GM18520 (cell line): ENCODE data around the gene DAB1.

Experiments
- ATAC-seq: cut with Tn5 transposase; IDR thresholded peaks from one replicate; pipeline ENCODE4 v1.9.1; 2021; ENCODE audit not compliant: unreplicated experiment

Gene DAB1

GRCh38 chr1:56965191-56965590 is 458.7 kb downstream of the DAB1 start:
- ATAC-seq, result no peak

- no peak for ATAC-seq
These were observed 459.4 kb downstream of the DAB1 start for GRCh38 chr1:56964349-56965017.

- no peak for ATAC-seq
These were observed 460.2 kb downstream of the DAB1 start for GRCh38 chr1:56963667-56964066.

DNA sequence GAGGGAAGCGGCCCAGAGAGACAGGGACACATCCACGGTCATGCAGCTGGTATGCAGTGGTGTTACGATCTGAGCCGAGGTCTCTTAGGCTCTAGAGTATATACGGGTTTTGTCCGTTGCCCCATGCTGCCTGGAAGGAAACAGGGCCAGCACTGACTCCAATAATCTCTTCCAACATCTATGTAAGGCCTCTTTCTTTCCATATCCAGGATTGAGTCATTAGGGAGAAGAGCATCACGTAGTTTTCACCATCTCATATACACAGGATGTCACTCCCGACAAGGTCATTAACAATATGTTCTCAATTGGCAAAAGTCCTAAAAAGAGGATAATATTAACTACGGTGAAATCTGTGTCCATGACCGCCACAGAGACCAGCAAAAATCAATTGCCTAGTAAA is 462.4 kb downstream of the DAB1 start:
- ATAC-seq, result no peak

GRCh38 chr1:56958526-56958925 is 465.3 kb downstream of the DAB1 start:
- no peak for ATAC-seq

DNA sequence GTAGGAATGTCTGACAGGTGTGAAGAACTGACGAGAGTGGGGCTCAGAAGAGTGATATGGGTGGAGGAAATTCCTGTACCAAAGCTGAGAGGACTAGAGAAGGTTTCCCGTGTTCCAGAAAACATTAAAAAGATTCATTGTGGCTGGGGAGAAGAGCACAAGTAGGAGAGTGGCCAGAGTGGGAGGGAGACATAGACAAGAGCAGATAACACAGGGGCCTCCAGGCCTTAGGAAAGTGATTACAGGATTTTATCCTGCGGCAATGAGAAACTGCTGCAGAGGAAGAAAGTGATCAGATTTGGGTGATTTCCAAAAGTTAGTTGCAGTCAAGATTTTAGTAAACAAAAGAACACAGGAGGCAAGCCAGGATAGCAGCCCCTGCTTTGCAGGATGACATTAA is 465.9 kb downstream of the DAB1 start:
- ATAC-seq, result no peak

GRCh38 chr1:56954664-56955063 is 469.2 kb downstream of the DAB1 start:
- ATAC-seq, result no peak

DNA sequence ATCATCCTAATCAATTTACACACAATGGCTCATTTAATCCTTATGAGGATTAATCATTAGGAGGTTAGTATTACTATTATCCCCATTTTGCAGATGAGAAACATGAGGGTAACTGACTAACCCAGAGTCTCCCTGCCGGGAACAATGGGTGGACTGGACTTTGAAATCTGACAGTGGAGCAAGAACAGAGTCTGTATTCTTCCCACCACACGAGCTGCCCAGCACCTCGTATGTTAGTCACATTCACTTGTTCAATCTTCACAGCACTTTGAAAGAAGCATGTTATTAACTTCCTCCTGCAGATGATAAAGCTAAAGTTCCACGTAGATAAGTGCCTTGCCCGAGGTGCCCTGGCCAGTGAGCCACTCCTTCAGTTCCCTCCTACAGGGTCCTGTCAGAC is 470.5 kb downstream of the DAB1 start:
- no peak for ATAC-seq

GRCh38 chr1:56952501-56952900 is 471.4 kb downstream of the DAB1 start:
- no peak for ATAC-seq

GRCh38 chr1:56948403-56949023 is 475.3 kb downstream of the DAB1 start:
- ATAC-seq, result no peak
